Right lobe of liver (tissue), 4 donors: ENCODE results near the gene ADGRL3.

Experiments
- CTCF ChIP-seq, 4 donors: fragments of 200-600 bp in 3 of 4; fragments of 450-650 bp in 1 of 4; IDR thresholded peaks; one replicate each; pipeline versions ENCODE4 v1.5.1 to v1.8.0; 2016 to 2022; ENCODE audit warnings: antibody characterized with exemption in 4 of 4, mild to moderate bottlenecking in 2 of 4
- POLR2A ChIP-seq: fragments of 450-650 bp; IDR thresholded peaks from one replicate; pipeline ENCODE4 v1.6.1; 2017; ENCODE audit warnings: antibody characterized with exemption, mild to moderate bottlenecking
- donor health status: DM: no; HTN: no; CAD: no.
- donor health status: DM: no; HTN: no; CAD: no.
- donor health status: DM: no; HTN: yes; CAD: no.

- no peak for TF ChIP-seq CTCF (IDR thresholded peaks at IDR 0.05)
- no peak for TF ChIP-seq POLR2A
Observed at GRCh38 chr4:61583696-61584095, 383.6 kb downstream of the ADGRL3 start.
